Panc1 (cell line): ENCODE measurements around the gene CLDN5.

ENCODE experiments used
- POLR2AphosphoS5 ChIP-seq: IDR thresholded peaks from 2 replicates; pipeline ENCODE4 v1.6.1; 2012; ENCODE audit warnings: mild to moderate bottlenecking, low read depth, low read length, moderate library complexity
- TF ChIP-seq, protein P1 (sequence below): fragments of 450-650 bp; IDR thresholded peaks from 2 replicates; pipeline ENCODE4 v1.5.1; 2017; ENCODE audit warnings: mild to moderate bottlenecking
- TF ChIP-seq, protein P2 (sequence below), 2 experiments: IDR thresholded peaks; 2 replicates each; pipeline ENCODE4 v1.6.1; 2011 to 2012; ENCODE audit warnings: low read depth in 2 of 2, control low read depth in 1 of 2, low read length in 1 of 2, mild to moderate bottlenecking in 1 of 2, moderate library complexity in 1 of 2; ENCODE audit not compliant: insufficient read depth in 1 of 2

DNA sequence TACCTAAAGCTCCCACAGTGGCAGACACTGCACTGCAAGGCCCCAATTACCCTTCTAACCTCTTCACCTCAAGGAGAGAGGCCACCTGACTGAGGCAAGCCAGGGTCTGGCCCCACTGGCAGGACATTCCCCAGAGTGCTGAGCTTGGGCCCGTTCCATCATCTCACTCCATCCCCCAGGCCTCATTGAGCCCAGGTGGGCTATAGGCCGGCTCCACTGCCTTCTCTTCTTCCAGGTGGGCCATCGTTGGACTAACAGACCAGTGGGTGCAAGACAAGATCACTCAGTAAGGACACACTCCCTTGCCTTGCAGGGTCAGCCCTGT is 25.4 kb downstream of the CLDN5 start:
- TF ChIP-seq POLR2AphosphoS5, result no peak
- TF ChIP-seq, protein P1, sequence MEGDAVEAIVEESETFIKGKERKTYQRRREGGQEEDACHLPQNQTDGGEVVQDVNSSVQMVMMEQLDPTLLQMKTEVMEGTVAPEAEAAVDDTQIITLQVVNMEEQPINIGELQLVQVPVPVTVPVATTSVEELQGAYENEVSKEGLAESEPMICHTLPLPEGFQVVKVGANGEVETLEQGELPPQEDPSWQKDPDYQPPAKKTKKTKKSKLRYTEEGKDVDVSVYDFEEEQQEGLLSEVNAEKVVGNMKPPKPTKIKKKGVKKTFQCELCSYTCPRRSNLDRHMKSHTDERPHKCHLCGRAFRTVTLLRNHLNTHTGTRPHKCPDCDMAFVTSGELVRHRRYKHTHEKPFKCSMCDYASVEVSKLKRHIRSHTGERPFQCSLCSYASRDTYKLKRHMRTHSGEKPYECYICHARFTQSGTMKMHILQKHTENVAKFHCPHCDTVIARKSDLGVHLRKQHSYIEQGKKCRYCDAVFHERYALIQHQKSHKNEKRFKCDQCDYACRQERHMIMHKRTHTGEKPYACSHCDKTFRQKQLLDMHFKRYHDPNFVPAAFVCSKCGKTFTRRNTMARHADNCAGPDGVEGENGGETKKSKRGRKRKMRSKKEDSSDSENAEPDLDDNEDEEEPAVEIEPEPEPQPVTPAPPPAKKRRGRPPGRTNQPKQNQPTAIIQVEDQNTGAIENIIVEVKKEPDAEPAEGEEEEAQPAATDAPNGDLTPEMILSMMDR, result no peak
- TF ChIP-seq, protein P2, sequence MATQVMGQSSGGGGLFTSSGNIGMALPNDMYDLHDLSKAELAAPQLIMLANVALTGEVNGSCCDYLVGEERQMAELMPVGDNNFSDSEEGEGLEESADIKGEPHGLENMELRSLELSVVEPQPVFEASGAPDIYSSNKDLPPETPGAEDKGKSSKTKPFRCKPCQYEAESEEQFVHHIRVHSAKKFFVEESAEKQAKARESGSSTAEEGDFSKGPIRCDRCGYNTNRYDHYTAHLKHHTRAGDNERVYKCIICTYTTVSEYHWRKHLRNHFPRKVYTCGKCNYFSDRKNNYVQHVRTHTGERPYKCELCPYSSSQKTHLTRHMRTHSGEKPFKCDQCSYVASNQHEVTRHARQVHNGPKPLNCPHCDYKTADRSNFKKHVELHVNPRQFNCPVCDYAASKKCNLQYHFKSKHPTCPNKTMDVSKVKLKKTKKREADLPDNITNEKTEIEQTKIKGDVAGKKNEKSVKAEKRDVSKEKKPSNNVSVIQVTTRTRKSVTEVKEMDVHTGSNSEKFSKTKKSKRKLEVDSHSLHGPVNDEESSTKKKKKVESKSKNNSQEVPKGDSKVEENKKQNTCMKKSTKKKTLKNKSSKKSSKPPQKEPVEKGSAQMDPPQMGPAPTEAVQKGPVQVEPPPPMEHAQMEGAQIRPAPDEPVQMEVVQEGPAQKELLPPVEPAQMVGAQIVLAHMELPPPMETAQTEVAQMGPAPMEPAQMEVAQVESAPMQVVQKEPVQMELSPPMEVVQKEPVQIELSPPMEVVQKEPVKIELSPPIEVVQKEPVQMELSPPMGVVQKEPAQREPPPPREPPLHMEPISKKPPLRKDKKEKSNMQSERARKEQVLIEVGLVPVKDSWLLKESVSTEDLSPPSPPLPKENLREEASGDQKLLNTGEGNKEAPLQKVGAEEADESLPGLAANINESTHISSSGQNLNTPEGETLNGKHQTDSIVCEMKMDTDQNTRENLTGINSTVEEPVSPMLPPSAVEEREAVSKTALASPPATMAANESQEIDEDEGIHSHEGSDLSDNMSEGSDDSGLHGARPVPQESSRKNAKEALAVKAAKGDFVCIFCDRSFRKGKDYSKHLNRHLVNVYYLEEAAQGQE (IDR thresholded peaks at IDR 0.05; ENCODE audit: insufficient read depth in 1 of 2, low read depth in 2 of 2, low read length in 1 of 2), result no peak
